ENCODE data around the gene CELSR2. TPM values are rescaled to one million over a fixed set of nuclear protein-coding genes. Genes with fewer than 3 reads are reported as not detected.

The CELSR2 gene
- polyA plus RNA-seq, 2 of the 4 experiments (the other 2 are of a cell fraction) = 2.5 to 5.9 TPM

GRCh38 chr1:109316506-109316905 lies 67.2 kb downstream of the CELSR2 start:
- WGBS (ENCODE audit: missing lambda C conversion rate) = 90% methylated on average over 1 of the region's 1 CpG
- Histone ChIP-seq H3K9me3 (no peaks in the 10 kb centered on the region), H3K4me3 (no peak overlapping the region), H3K27ac (no peak overlapping the region), H3K4me2 (no peak overlapping the region), H3K4me1 (no peaks in the 10 kb centered on the region)
- no peak for DNase-seq (ENCODE audit: low read depth in 1 of 2, low spot score in 1 of 2)
- no peak for ATAC-seq
- POLR2A ChIA-PET = no interaction called here
- TF ChIP-seq JUN (IDR thresholded peaks at IDR 0.05) (no peak), ELK1 (IDR thresholded peaks at IDR 0.05; ENCODE audit: low read depth, low read length) (no peak), BCL3 (IDR thresholded peaks at IDR 0.05) (no peak), ZSCAN20 (CRISPR knock-in tag; IDR thresholded peaks at IDR 0.05) (no peak), BHLHE40 (IDR thresholded peaks at IDR 0.05; ENCODE audit: low read depth, low read length) (no peak), ATOH8 (CRISPR knock-in tag; IDR thresholded peaks at IDR 0.05; ENCODE audit: low read depth) (no peak), SMC3 (IDR thresholded peaks at IDR 0.05) (no peak), EHF (CRISPR knock-in tag; IDR thresholded peaks at IDR 0.05) (no peak), CBX8 (IDR thresholded peaks at IDR 0.05) (no peak), ZNF302 (CRISPR knock-in tag; IDR thresholded peaks at IDR 0.05) (no peak), REST (IDR thresholded peaks at IDR 0.05) (no peak), USF2 (IDR thresholded peaks at IDR 0.05) (no peak), GATA3 (IDR thresholded peaks at IDR 0.05; ENCODE audit: borderline replicate concordance) (no peak), KDM1A (IDR thresholded peaks at IDR 0.05; ENCODE audit: low read depth) (no peak), MAFK (IDR thresholded peaks at IDR 0.05; ENCODE audit: partially characterized antibody) (no peak), FOXS1 (CRISPR knock-in tag; IDR thresholded peaks at IDR 0.05) (no peak), RARB (CRISPR knock-in tag; IDR thresholded peaks at IDR 0.05) (no peak), HOXB13 (CRISPR knock-in tag; IDR thresholded peaks at IDR 0.05; ENCODE audit: low read depth) (no peak), HOXA7 (CRISPR knock-in tag; IDR thresholded peaks at IDR 0.05) (no peak), RCOR1 (IDR thresholded peaks at IDR 0.05; ENCODE audit: low read depth, low read length) (no peak)
- CTCF ChIA-PET = interaction anchor here (0.8 to 1.2 kb wide), 3 partner anchors 12 to 83 kb away, joined by 3 to 4 read pairs (median 3); no protein-coding TSS in a partner anchor
- no peak for FAIRE-seq

GRCh38 chr1:109319114-109319513 lies 69.8 kb downstream of the CELSR2 start:
- DNase-seq (ENCODE audit: low read depth in 1 of 2, low spot score in 1 of 2) (no peak), ATAC-seq (no peak), FAIRE-seq (no peak)
- ChIA-PET CTCF (interaction anchor here (0.6 to 0.8 kb wide), 2 partner anchors 42 to 250 kb away, joined by 3 to 4 read pairs; no protein-coding TSS in a partner anchor), POLR2A (no interaction called here)
- WGBS (ENCODE audit: missing lambda C conversion rate) = 84% methylated on average over 3 of the region's 3 CpGs
- H3K27ac ChIP-seq = no peak overlapping the region
- no peaks in the 10 kb centered on the region for H3K9me3 ChIP-seq
- H3K4me1 ChIP-seq = no peaks in the 10 kb centered on the region
- H3K4me3 ChIP-seq = no peak overlapping the region
- no peak overlapping the region for H3K4me2 ChIP-seq
- TF ChIP-seq RFX5 (IDR thresholded peaks at IDR 0.05) (no peak), TP53 (CRISPR knock-in tag; IDR thresholded peaks at IDR 0.05) (no peak), NR3C1 (IDR thresholded peaks at IDR 0.05) (no peak), ATOH8 (CRISPR knock-in tag; IDR thresholded peaks at IDR 0.05; ENCODE audit: low read depth) (no peak), SMC3 (IDR thresholded peaks at IDR 0.05) (no peak), BCL3 (IDR thresholded peaks at IDR 0.05) (no peak), JUN (IDR thresholded peaks at IDR 0.05) (no peak), NPAS2 (CRISPR knock-in tag; IDR thresholded peaks at IDR 0.05; ENCODE audit: borderline replicate concordance) (no peak), CEBPB (IDR thresholded peaks at IDR 0.05) (no peak), MYC (IDR thresholded peaks at IDR 0.05; ENCODE audit: borderline replicate concordance, low read length) (no peak), TFCP2L1 (CRISPR knock-in tag; IDR thresholded peaks at IDR 0.05) (no peak), CBX2 (IDR thresholded peaks at IDR 0.05; ENCODE audit: borderline replicate concordance, low read depth) (no peak), HOXB5 (CRISPR knock-in tag; IDR thresholded peaks at IDR 0.05) (no peak), PHF8 (IDR thresholded peaks at IDR 0.05; ENCODE audit: borderline replicate concordance, low read depth) (no peak)

Data from A549 (cell line).